Placental pericyte (primary cell): Measurements from ENCODE around the gene SUGCT. TPM values are rescaled to one million over a fixed set of nuclear protein-coding genes. Genes with fewer than 3 reads are reported as not detected.

ENCODE experiments used
- small RNA-seq: library from RNA; depleted of rRNA; stranded (forward); fragments of <200 nt; gene quantifications from one replicate; pipeline ENCODE3, GENCODE V24; 2012; ENCODE audit warnings: low replicate concordance
- total RNA-seq: library from RNA; depleted of rRNA; stranded (reverse); fragments of >200 nt; gene quantifications from 2 replicates; pipeline ENCODE4 v1.2.3, GENCODE V29; 2012

Gene SUGCT
- total RNA-seq = 3.7 and 6.7 TPM in 2 replicates

GRCh38 chr7:40134428-40135316 is at the start of gene SUGCT, which contains the start of gene MPLKIP:
TSS of gene SUGCT (plus strand) at chr7:40135005.
TSS of gene MPLKIP (minus strand) at chr7:40134622. CDS start at chr7:40134567, 55 bp downstream.

Small RNAs within 50 kb of the gene (small RNA-seq; reads per million reads assigned to genes)
- gene AC006023.1 (not detected), gene AC006023.2 (not detected)

Other genes starting within 250 kb of the SUGCT start
- gene CDK13, start 184.7 kb upstream of the SUGCT start, total RNA-seq = 78.1 and 82.5 TPM in 2 replicates
- gene MPLKIP, start 383 bp upstream of the SUGCT start, total RNA-seq = 9.6 and 17.8 TPM in 2 replicates